ENCODE measurements around the gene RAB7A. TPM values are rescaled to one million over a fixed set of nuclear protein-coding genes. Genes with fewer than 3 reads are reported as not detected.

The RAB7A gene
- total RNA-seq, 1 experiment from 2014 or later, result 155 TPM

DNA sequence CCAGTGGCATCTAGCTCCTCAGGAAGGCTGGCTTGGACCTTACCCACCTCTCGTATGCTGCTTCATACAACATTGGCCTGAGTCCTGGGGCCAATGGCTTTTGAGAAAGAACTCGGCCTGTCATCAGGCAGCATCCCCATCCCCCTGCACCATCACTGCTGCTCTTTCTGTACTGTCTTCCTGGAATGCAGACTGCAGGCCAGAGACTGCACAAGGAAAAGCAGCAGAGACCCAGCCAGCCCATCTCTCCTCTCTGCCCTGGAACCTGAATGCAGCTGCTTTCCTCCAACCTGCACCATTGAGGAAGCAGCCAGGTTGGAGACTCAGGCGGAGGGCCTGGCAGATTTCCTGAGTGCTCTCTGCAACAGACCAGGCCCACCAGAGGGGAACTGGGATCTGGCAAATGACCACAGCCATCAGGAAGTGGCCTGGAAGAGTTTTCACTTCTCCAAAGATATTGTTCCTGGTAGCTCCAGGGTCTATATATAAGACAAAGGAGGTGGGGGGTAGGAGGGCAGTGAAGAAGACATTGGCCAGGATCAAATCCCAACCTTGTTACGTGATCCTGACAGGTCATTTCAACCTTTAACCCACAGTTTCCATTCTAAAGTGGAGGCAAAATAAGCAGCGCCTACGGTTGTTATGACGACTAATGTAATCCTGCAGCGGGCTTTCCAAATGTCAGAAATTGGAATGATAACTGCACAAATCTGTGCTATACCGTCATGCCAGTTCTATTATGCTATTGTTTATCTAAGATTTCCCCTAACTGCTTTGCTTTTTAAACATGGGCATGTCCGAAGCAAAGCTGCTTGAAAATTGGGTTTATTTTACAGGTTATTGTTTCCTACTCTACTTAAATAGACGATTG, 24.4 kb upstream of the RAB7A start:
- Histone ChIP-seq H3K4ac (ENCODE audit: low read depth, low read length) (no peak overlapping the region), H3K27me3 (ENCODE audit: insufficient read depth, low read length) (no peaks in the 10 kb centered on the region), H2AK5ac (ENCODE audit: insufficient read length, low read length) (no peak overlapping the region), H4K91ac (ENCODE audit: insufficient read length, low read depth, low read length) (no peak overlapping the region), H3K4me1 (ENCODE audit: insufficient read depth, low read length) (no peaks in the 10 kb centered on the region), H2BK120ac (ENCODE audit: low read depth, low read length, poor library complexity, severe bottlenecking) (no peak overlapping the region), H2BK20ac (ENCODE audit: low read depth, low read length, poor library complexity, severe bottlenecking) (no peak overlapping the region), H2BK15ac (ENCODE audit: low read depth, low read length) (no peak overlapping the region), H3K9ac (ENCODE audit: extremely low read depth, insufficient read length, low read length) (no peak overlapping the region), H2AFZ (ENCODE audit: low read length) (no peak overlapping the region), H3K14ac (ENCODE audit: insufficient read depth, low read length) (no peak overlapping the region), H2BK12ac (ENCODE audit: insufficient read length, low read depth, low read length) (no peak overlapping the region), H4K8ac (replicated peaks; ENCODE audit: insufficient read length, low read depth, low read length) (no peak overlapping the region), H3K56ac (ENCODE audit: insufficient read length, low read depth, low read length) (no peak overlapping the region), H3K79me2 (ENCODE audit: insufficient read depth, low read length) (no peaks in the 10 kb centered on the region), H3K4me2 (ENCODE audit: insufficient read depth, insufficient read length, low read length) (no peak overlapping the region), H3K79me1 (ENCODE audit: insufficient read depth, low read depth, low read length, poor library complexity, severe bottlenecking) (no peaks in the 10 kb centered on the region), H4K20me1 (ENCODE audit: control insufficient read depth, insufficient read depth, insufficient read length) (no peaks in the 10 kb centered on the region), H3K23ac (ENCODE audit: insufficient read length, low read depth, low read length) (no peak overlapping the region), H3K23me2 (ENCODE audit: insufficient read length, low read depth, low read length, poor library complexity, severe bottlenecking) (peaks cover 6% of the 10 kb centered on the region), H2BK5ac (ENCODE audit: insufficient read length, low read length) (no peak overlapping the region), H3K27ac (ENCODE audit: insufficient read length, low read depth, low read length) (no peak overlapping the region), H3K9me3 (ENCODE audit: control insufficient read depth, low read depth, low read length) (no peaks in the 10 kb centered on the region), H3K18ac (ENCODE audit: insufficient read length, low read depth, low read length) (no peak overlapping the region), H3T11ph (ENCODE audit: low read length) (no peak overlapping the region), H4K5ac (ENCODE audit: insufficient read length, low read depth, low read length) (no peak overlapping the region)
- H3K4me1 Mint-ChIP-seq, result peaks cover 0 to 5% of the 10 kb centered on the region in 2 experiments; a peak in 1 of 4 replicates
- peaks cover 7% of the 10 kb centered on the region for H3K27me3 Mint-ChIP-seq (ENCODE audit: low read depth)
- H3K9me3 Mint-ChIP-seq, result no peaks in the 10 kb centered on the region
- TF ChIP-seq CTCF (conservative IDR thresholded peaks at IDR 0.05), result no peak
- H3K36me3 Mint-ChIP-seq (ENCODE audit: insufficient read depth in 1 of 3, low read depth in 3 of 3), result no peaks in the 10 kb centered on the region
- WGBS (ENCODE audit: extremely low coverage, insufficient read length, low lambda C conversion rate), result no CpG with 5 or more reads among the region's 11 CpGs
- H3K4me3 Mint-ChIP-seq, result no peak overlapping the region
- DNase-seq, result no peak
- H3K27ac Mint-ChIP-seq, result no peak overlapping the region

All from H9 (cell line).